Natural killer cell (primary cell): ENCODE measurements around the gene GOLGA1. TPM values are rescaled to one million over a fixed set of nuclear protein-coding genes. Genes with fewer than 3 reads are reported as not detected.
"Not testable (repeated sequence)": the region's sequence is repeated elsewhere in the genome, so short reads cannot be mapped to it uniquely, and the experiment has no call there.

Experiments used
- ATAC-seq, 3 donors: fragments of 150-1000 bp in 2 of 3; fragments of 200-7000 bp in 1 of 3; cut with Tn5 transposase; 1 replicate in 1 of 3; 2 replicates in 2 of 3; pipeline ENCODE4 v1.10.0; 2021; ENCODE audit warnings: mild to moderate bottlenecking in 2 of 3, moderate library complexity in 2 of 3
- DNase-seq, 2 donors: peaks; one replicate each; pipeline versions ENCODE4 v3.0.0 to v3.0.0-alpha.2; 2013 to 2021; ENCODE audit warnings: mixed read lengths in 1 of 2
- H3K27ac ChIP-seq: one replicate; pipeline ENCODE4 v1.5.1; 2013; ENCODE audit warnings: mild to moderate bottlenecking, low read length
- H3K27me3 ChIP-seq: one replicate; pipeline ENCODE4 v1.6.1; 2013; ENCODE audit warnings: low read length; ENCODE audit not compliant: control insufficient read depth, insufficient read depth
- H3K36me3 ChIP-seq: one replicate; pipeline ENCODE4 v1.6.1; 2013; ENCODE audit warnings: low read length; ENCODE audit not compliant: control insufficient read depth, insufficient read depth
- H3K4me1 ChIP-seq: one replicate; pipeline ENCODE4 v1.6.1; 2013; ENCODE audit warnings: low read length; ENCODE audit not compliant: control insufficient read depth, insufficient read depth
- H3K4me3 ChIP-seq: one replicate; pipeline ENCODE4 v1.5.1; 2013; ENCODE audit warnings: low read length
- H3K9me3 ChIP-seq: one replicate; pipeline ENCODE4 v1.6.1; 2013; ENCODE audit warnings: low read length; ENCODE audit not compliant: control insufficient read depth, insufficient read depth
- H3K27ac Mint-ChIP-seq, 2 donors: one replicate each; pipeline ENCODE4 v1.8.0; 2022; ENCODE audit warnings: mild to moderate bottlenecking in 2 of 2, mixed read lengths in 2 of 2, moderate library complexity in 1 of 2
- H3K27me3 Mint-ChIP-seq, 2 donors: one replicate each; pipeline ENCODE4 v1.8.0; 2022; ENCODE audit warnings: low read depth in 2 of 2, mixed read lengths in 2 of 2
- H3K36me3 Mint-ChIP-seq: one replicate; pipeline ENCODE4 v1.8.0; 2022; ENCODE audit warnings: mixed read lengths
- H3K4me1 Mint-ChIP-seq, 2 donors: one replicate each; pipeline ENCODE4 v1.8.0; 2022; ENCODE audit warnings: mixed read lengths in 2 of 2
- H3K4me3 Mint-ChIP-seq: one replicate; pipeline ENCODE4 v1.8.0; 2022; ENCODE audit warnings: mild to moderate bottlenecking, moderate library complexity, mixed read lengths
- H3K9me3 Mint-ChIP-seq, 2 donors: one replicate each; pipeline ENCODE4 v1.8.0; 2022; ENCODE audit warnings: mixed read lengths in 2 of 2
- WGBS: methylation state at CpG from one replicate; pipeline ENCODE4 v1.1.7; 2013; ENCODE audit warnings: missing lambda C conversion rate; ENCODE audit not compliant: insufficient coverage; 5-methylcytosine and 5-hydroxymethylcytosine counted together
- intact Hi-C: fragments of 100-400 bp; cut with micrococcal nuclease; formaldehyde crosslinking; loops from one replicate; pipeline ENCODE4 v1.14.2; 2022
- total RNA-seq, 4 donors: library from RNA; stranded (reverse); fragments of 120-200 nt in 1 of 4; gene quantifications; one replicate each; pipeline versions ENCODE4 v1.2.3 to v1.2.4, GENCODE V29; 2013 to 2022
- TF ChIP-seq, protein P1 (sequence below): fragments of 200-600 bp; IDR thresholded peaks from one replicate; pipeline ENCODE4 v1.8.0; 2022; ENCODE audit warnings: antibody characterized with exemption

GOLGA1 gene
- total RNA-seq, 3 donors from 2014 or later (not counting 1 experiment from before 2014, with no cell fraction given): 21.5 to 32.4 (median 27.0) TPM

DNA sequence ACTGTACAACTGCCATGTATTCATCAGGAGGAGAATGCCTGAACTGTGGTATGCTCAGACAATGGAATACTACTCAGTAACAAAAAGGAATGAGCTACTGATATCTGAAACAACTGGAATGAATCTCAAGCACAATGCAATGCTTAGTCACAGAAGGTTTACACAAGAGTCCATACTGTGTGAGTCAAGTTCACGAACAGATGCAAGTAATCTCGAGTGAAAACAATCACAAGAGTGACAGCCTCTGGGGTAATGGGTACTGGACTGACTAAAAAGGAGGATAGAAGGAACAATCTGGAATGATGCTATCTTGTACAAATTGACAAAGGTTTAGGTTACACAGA lies 19.5 kb upstream of the GOLGA1 start:
- Mint-ChIP-seq H3K4me3 (no peak overlapping the region), H3K36me3 (no peaks in the 10 kb centered on the region)
- DNase-seq: no peak

DNA sequence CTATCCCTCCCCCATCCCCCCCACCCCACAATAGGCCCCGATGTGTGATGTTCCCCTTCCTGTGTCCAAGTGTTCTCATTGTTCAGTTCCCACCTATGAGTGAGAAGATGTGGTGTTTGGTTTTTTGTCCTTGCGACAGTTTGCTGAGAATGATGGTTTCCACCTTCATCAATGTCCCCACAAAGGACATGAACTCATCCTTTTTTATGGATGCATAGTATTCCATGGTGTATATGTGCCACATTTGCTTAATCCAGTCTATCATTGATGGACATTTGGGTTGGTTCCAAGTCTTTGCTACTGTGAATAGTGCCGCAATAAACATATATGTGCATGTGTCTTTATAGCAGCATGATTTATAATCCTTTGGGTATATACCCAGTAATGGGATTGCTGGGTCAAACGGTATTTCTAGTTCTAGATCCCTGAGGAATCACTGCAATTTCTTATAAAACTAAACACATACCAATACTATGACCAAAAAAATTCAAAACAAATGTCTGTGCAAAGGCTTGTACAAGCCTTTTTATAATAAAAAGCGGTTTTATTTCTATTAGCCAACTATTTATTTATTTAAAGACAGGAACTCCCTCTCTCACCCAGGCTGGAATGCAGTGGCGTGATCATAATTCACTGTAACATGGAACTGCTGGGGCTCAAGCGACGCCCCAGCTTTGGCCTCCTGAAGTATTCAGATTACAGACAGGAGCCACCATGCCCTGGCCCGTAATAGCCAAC lies 19.0 kb upstream of the GOLGA1 start:
- H3K27ac ChIP-seq, DNase-seq, H3K36me3 Mint-ChIP-seq, H3K36me3 ChIP-seq, H3K9me3 Mint-ChIP-seq, H3K9me3 ChIP-seq, H3K27me3 ChIP-seq, H3K4me3 Mint-ChIP-seq, intact Hi-C loops, H3K27me3 Mint-ChIP-seq, ATAC-seq, H3K4me1 ChIP-seq, H3K4me3 ChIP-seq, H3K27ac Mint-ChIP-seq: not testable (repeated sequence)
- WGBS: 97% methylated on average over 6 of the region's 9 CpGs
- peaks cover 2 to 10% of the 10 kb centered on the region in 2 donors for H3K4me1 Mint-ChIP-seq

More for the DNA sequence above, 19.5 kb upstream of the GOLGA1 start:
- Mint-ChIP-seq H3K9me3 (no peaks in the 10 kb centered on the region), H3K27me3 (no peaks in the 10 kb centered on the region), H3K4me1 (peaks cover 8 to 16% of the 10 kb centered on the region in 2 donors), H3K27ac (no peak overlapping the region)
- Histone ChIP-seq H3K27ac (no peak overlapping the region), H3K9me3 (no peaks in the 10 kb centered on the region), H3K4me3 (no peak overlapping the region), H3K27me3 (no peaks in the 10 kb centered on the region), H3K4me1 (peaks cover 6% of the 10 kb centered on the region), H3K36me3 (no peaks in the 10 kb centered on the region)
- TF ChIP-seq, protein P1, sequence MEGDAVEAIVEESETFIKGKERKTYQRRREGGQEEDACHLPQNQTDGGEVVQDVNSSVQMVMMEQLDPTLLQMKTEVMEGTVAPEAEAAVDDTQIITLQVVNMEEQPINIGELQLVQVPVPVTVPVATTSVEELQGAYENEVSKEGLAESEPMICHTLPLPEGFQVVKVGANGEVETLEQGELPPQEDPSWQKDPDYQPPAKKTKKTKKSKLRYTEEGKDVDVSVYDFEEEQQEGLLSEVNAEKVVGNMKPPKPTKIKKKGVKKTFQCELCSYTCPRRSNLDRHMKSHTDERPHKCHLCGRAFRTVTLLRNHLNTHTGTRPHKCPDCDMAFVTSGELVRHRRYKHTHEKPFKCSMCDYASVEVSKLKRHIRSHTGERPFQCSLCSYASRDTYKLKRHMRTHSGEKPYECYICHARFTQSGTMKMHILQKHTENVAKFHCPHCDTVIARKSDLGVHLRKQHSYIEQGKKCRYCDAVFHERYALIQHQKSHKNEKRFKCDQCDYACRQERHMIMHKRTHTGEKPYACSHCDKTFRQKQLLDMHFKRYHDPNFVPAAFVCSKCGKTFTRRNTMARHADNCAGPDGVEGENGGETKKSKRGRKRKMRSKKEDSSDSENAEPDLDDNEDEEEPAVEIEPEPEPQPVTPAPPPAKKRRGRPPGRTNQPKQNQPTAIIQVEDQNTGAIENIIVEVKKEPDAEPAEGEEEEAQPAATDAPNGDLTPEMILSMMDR: no peak
- WGBS: 87% methylated on average over 2 of the region's 2 CpGs
- intact Hi-C loops: no loop called here
- ATAC-seq: no peak

DNA sequence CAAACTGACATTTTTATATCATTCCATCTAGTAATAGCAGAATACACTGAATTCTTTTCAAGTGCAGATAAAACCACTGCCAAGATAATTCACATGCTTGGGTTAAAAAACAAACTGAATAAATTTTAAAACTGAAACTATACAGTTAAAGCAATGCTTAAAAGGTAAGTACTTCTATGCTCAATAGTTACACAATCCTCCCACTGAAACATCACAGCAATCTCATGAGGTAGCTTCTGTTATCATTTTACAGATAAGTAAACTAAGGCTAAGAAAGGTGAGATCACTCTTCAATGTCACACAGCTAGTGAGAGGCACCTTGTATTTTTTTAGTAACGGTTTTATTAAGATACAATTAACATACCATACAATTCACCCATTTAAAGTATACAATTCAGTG lies 13.4 kb upstream of the GOLGA1 start:
- H3K27ac Mint-ChIP-seq: no peak overlapping the region
- H3K4me1 Mint-ChIP-seq: no peaks in the 10 kb centered on the region
- no peaks in the 10 kb centered on the region for H3K4me1 ChIP-seq
- no peaks in the 10 kb centered on the region for H3K36me3 Mint-ChIP-seq
- H3K4me3 Mint-ChIP-seq: no peak overlapping the region
- intact Hi-C loops: no loop called here
- H3K27me3 Mint-ChIP-seq: no peaks in the 10 kb centered on the region
- ATAC-seq (no peak), DNase-seq (no peak)
- TF ChIP-seq, protein P1: no peak
- H3K4me3 ChIP-seq: no peak overlapping the region
- no peaks in the 10 kb centered on the region for H3K36me3 ChIP-seq
- H3K9me3 Mint-ChIP-seq: no peaks in the 10 kb centered on the region
- H3K27ac ChIP-seq: no peak overlapping the region
- H3K27me3 ChIP-seq: no peaks in the 10 kb centered on the region
- H3K9me3 ChIP-seq: no peaks in the 10 kb centered on the region
- 100% methylated on average over 1 of the region's 1 CpG for WGBS

DNA sequence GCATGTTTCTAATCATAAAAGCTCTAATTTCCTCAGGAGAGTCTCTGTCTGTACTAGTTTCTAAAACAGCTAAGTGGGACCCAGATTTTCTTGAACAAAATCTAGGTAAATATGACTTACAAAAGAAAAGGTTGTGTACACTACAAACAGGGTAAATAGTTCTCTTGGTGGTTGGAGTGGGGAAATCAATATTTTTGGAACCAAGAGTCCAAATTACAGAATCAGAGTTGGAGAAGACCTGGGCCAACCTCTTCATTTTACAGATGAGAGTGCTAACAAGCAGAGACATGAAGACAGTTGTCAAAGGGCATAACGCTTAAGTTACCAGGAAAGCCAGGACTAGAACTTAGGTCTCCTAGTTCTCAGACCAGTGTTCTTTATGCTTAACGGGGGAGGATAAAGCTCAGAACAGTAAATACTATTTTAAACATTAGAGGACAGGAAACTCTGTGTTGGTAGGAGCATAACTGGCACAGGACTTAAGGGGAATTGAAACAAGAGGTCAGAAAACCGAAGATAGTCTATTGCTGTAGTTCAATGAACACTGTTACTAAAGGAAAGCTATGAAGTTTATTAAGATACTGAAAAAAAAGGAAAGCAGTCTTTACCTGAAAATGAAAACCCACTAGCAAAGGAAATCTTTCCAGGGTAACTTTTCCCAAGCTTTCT lies 9.3 kb upstream of the GOLGA1 start:
- no peak overlapping the region for H3K27ac Mint-ChIP-seq
- Histone ChIP-seq H3K9me3 (no peaks in the 10 kb centered on the region), H3K36me3 (no peaks in the 10 kb centered on the region), H3K27me3 (no peaks in the 10 kb centered on the region), H3K27ac (no peak overlapping the region), H3K4me1 (no peaks in the 10 kb centered on the region), H3K4me3 (no peak overlapping the region)
- TF ChIP-seq, protein P1: no peak
- intact Hi-C loops: no loop called here
- no peaks in the 10 kb centered on the region for H3K4me1 Mint-ChIP-seq
- no peak overlapping the region for H3K4me3 Mint-ChIP-seq
- H3K27me3 Mint-ChIP-seq: no peaks in the 10 kb centered on the region
- 68% methylated on average over 3 of the region's 3 CpGs for WGBS
- H3K9me3 Mint-ChIP-seq: no peaks in the 10 kb centered on the region
- no peaks in the 10 kb centered on the region for H3K36me3 Mint-ChIP-seq
- ATAC-seq (no peak), DNase-seq (no peak)
